ENCODE results near the gene COL23A1. TPM values are rescaled to one million over a fixed set of nuclear protein-coding genes. Genes with fewer than 3 reads are reported as not detected.

The COL23A1 gene
- polyA plus RNA-seq, 2 of the 4 experiments (the other 2 are of a cell fraction), result not detected

- TF ChIP-seq USF2 (IDR thresholded peaks at IDR 0.05) (no peak), HDAC2 (IDR thresholded peaks at IDR 0.05) (no peak)
These were observed 70.4 kb downstream of the COL23A1 start (continued) for GRCh38 chr5:178519804-178520203.

DNA sequence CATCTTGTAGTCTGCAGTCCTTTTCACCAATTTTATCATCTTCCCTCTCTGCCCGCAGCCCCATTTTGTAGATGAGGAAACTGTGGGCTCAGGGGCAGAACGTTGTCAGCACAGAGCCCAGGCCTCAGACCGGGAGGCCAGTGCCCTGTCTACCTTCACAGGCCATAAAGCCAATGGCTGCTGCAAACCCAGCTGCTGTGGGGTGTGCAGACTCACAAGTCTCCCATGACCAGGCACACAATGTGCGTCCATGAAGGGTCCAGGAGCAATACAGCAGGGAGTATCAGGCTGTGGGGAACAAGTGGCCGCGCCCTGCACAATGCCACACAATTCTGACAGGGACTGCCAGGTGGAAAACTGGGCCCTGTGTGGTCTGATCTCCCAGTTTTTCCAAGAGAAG, 71.0 kb downstream of the COL23A1 start:
- no peak for DNase-seq (ENCODE audit: low read depth in 1 of 2, low spot score in 1 of 2)
- WGBS (ENCODE audit: missing lambda C conversion rate), result 29% methylated on average over 6 of the region's 6 CpGs
- FAIRE-seq, result no peak
- Histone ChIP-seq H3K27ac (no peak overlapping the region), H3K4me3 (no peak overlapping the region), H3K9me3 (no peaks in the 10 kb centered on the region; the same call in 2 of the 3 replicates), H3K4me2 (no peak overlapping the region), H3K4me1 (no peaks in the 10 kb centered on the region)
- ChIA-PET POLR2A (no interaction called here), CTCF (no interaction called here)
- TF ChIP-seq FOXS1 (CRISPR knock-in tag; IDR thresholded peaks at IDR 0.05) (no peak), BHLHE40 (IDR thresholded peaks at IDR 0.05; ENCODE audit: low read depth, low read length) (no peak), GATA3 (IDR thresholded peaks at IDR 0.05; ENCODE audit: borderline replicate concordance) (no peak), ZNF302 (CRISPR knock-in tag; IDR thresholded peaks at IDR 0.05) (no peak), PHF8 (IDR thresholded peaks at IDR 0.05; ENCODE audit: borderline replicate concordance, low read depth) (no peak)
- ATAC-seq, result no peak

DNA sequence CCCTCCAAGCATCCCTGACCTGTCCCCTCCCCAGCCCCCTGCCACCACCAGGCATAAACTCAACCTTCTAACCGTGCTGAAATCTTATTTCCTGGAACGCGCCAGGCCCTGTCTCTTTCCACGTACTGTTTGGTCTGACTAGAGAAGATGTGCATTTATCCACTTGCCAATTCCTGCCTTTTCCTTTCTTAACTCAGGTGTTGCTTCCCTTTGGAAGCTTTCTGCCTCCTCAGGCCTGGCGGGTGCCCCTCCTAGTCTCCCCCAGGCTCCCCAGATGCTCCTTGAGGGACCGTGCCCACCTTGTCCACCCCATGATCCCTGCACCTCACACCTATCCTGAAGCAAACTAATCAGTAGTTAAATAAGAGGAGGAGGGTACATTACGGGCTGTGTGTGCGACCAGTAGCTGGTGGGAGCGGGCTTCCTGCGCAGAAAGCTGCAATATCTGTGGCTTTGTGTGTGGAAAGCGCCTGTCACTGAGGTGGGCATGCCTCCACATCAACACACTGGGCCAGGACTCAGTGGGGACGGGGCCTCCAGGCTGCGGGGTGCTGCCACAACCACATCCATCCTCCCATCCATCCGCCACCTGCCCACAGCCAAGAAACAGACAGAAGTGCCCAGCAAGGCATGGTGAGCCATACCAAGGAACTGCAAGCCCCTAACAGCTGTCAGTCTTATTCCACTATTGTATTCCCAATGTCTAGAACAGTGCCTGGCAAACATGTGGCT, 73.5 kb downstream of the COL23A1 start:
- Histone ChIP-seq H3K4me2 (no peak overlapping the region), H3K4me3 (no peak overlapping the region), H3K9me3 (peaks cover 11% of the 10 kb centered on the region; the same call in 1 of the 3 replicates), H3K27ac (no peak overlapping the region), H3K4me1 (no peaks in the 10 kb centered on the region)
- CTCF ChIA-PET, result no interaction called here
- FAIRE-seq, result no peak
- no peak for ATAC-seq
- TF ChIP-seq CTCF (IDR thresholded peaks at IDR 0.05), result no peak
- TF ChIP-seq CHD2 (IDR thresholded peaks at IDR 0.05; ENCODE audit: low read length, partially characterized antibody), result no peak
- no peak for TF ChIP-seq CBX2 (IDR thresholded peaks at IDR 0.05; ENCODE audit: borderline replicate concordance, low read depth)
- no peak for TF ChIP-seq FOSB (CRISPR knock-in tag; IDR thresholded peaks at IDR 0.05)
- no peak for TF ChIP-seq ZFP36 (IDR thresholded peaks at IDR 0.05; ENCODE audit: borderline replicate concordance, partially characterized antibody)
- no peak for TF ChIP-seq ZC3H11A (IDR thresholded peaks at IDR 0.05)
- TF ChIP-seq, protein P1, sequence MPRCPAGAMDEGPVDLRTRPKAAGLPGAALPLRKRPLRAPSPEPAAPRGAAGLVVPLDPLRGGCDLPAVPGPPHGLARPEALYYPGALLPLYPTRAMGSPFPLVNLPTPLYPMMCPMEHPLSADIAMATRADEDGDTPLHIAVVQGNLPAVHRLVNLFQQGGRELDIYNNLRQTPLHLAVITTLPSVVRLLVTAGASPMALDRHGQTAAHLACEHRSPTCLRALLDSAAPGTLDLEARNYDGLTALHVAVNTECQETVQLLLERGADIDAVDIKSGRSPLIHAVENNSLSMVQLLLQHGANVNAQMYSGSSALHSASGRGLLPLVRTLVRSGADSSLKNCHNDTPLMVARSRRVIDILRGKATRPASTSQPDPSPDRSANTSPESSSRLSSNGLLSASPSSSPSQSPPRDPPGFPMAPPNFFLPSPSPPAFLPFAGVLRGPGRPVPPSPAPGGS (IDR thresholded peaks at IDR 0.05), result no peak
- no peak for TF ChIP-seq NFE2L2 (conservative IDR thresholded peaks at IDR 0.05; ENCODE audit: low read length)
- TF ChIP-seq EP300 (IDR thresholded peaks at IDR 0.05), result no peak
- TF ChIP-seq ELK1 (IDR thresholded peaks at IDR 0.05; ENCODE audit: low read depth, low read length), result no peak
- no peak for TF ChIP-seq RARB (CRISPR knock-in tag; IDR thresholded peaks at IDR 0.05)
- no peak for TF ChIP-seq TP53 (CRISPR knock-in tag; IDR thresholded peaks at IDR 0.05)
- no peak for TF ChIP-seq EHF (CRISPR knock-in tag; IDR thresholded peaks at IDR 0.05)
- TF ChIP-seq POLR2A (IDR thresholded peaks at IDR 0.05; ENCODE audit: low read length), result no peak
- no peak for TF ChIP-seq KDM1A (IDR thresholded peaks at IDR 0.05; ENCODE audit: low read depth)
- no peak for TF ChIP-seq HOXA7 (CRISPR knock-in tag; IDR thresholded peaks at IDR 0.05)
- no peak for TF ChIP-seq HOXB5 (CRISPR knock-in tag; IDR thresholded peaks at IDR 0.05)
- no peak for TF ChIP-seq EHMT2 (IDR thresholded peaks at IDR 0.05; ENCODE audit: low read depth)
- TF ChIP-seq HES2 (IDR thresholded peaks at IDR 0.05), result no peak
- DNase-seq (ENCODE audit: low read depth in 1 of 2, low spot score in 1 of 2), result no peak
- 29% methylated on average over 13 of the region's 14 CpGs for WGBS (ENCODE audit: missing lambda C conversion rate)
- POLR2A ChIA-PET, result no interaction called here

Measured in A549 (cell line).